ENCODE data around the gene ZP2. TPM values are rescaled to one million over a fixed set of nuclear protein-coding genes. Genes with fewer than 3 reads are reported as not detected.

The ZP2 gene
- total and polyA plus RNA-seq, 9 of the 15 experiments (the other 6 are each of a cell fraction or from before 2014, with no cell fraction given): not detected

DNA sequence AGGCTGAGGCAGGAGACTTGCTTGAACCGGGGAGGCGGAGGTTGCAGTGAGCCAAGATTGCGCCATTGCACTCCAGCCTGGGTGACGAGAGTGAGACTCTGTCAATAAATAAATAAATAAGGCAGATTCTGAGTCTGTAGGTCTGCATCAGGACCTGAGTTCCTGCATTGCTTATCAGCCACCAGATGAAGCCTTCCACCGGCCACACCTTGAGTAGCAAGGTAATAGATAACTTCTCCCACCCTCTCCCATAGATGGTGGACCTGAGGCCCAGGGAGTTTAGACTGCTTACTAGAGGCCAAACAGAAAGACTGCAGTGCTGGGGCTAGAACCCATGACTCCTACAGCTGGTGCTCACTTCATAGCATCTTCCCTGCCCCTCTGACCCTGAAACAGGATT lies 22.1 kb downstream of the ZP2 start:
- Histone ChIP-seq H3K4me2 (ENCODE audit: insufficient read depth, low read length) (no peak overlapping the region), H3K9me3 (replicated peaks; ENCODE audit: control insufficient read depth, insufficient read depth, low read depth, low read length) (no peaks in the 10 kb centered on the region), H3K9me1 (ENCODE audit: control insufficient read depth, insufficient read depth, low read length) (no peaks in the 10 kb centered on the region), H3K27ac (ENCODE audit: extremely low read depth, low read depth, low read length) (no peak overlapping the region), H3K36me3 (ENCODE audit: control insufficient read depth, insufficient read depth, low read length) (no peaks in the 10 kb centered on the region), H3K27me3 (ENCODE audit: control insufficient read depth in 2 of 2, insufficient read depth in 2 of 2, low read length in 2 of 2) (peaks cover 2 to 6% of the 10 kb centered on the region in 2 experiments; a peak in 2 of 5 replicates), H3K4me1 (replicated peaks in 1 of 2; ENCODE audit: control insufficient read depth in 2 of 2, insufficient read depth in 2 of 2, low read length in 2 of 2) (peaks cover 5 to 8% of the 10 kb centered on the region in 2 experiments; a peak in 3 of 5 replicates), H2AFZ (ENCODE audit: low read depth, low read length) (no peak overlapping the region), H3K9ac (ENCODE audit: insufficient read depth in 1 of 2, low read depth in 2 of 2, low read length in 2 of 2) (0 out of 4 replicates have a peak overlapping the region, but pooled peaks of 1 of the 2 experiments have one; percentile 3), H3K79me2 (ENCODE audit: control insufficient read depth, insufficient read depth, low read length) (no peaks in the 10 kb centered on the region), H4K20me1 (replicated peaks; ENCODE audit: control insufficient read depth, insufficient read depth, low read length) (peaks cover 3% of the 10 kb centered on the region; the same call in 1 of the 2 replicates), H3K4me3 (no peak overlapping the region)
- DNase-seq (ENCODE audit: extremely low read depth in 1 of 4, low spot score in 3 of 4) (peak in 1 of 4 experiments; percentile 18), ATAC-seq (peak; percentile 15; the same call in 2 of the 3 replicates), FAIRE-seq (no peak)
- CTCF ChIA-PET (ENCODE audit: low intra/inter-chr PET ratio): interaction anchor here (0.6 to 3.1 kb wide), 5 partner anchors 89 to 415 kb away, joined by 3 to 27 read pairs (median 4); partner anchors contain the start of gene CRYM
- WGBS (ENCODE audit: insufficient coverage, low coverage, missing lambda C conversion rate): 17% methylated on average over 5 of the region's 5 CpGs
- POLR2A ChIA-PET: interaction anchor here (0.8 to 1.5 kb wide), 3 partner anchors 11 to 111 kb away, joined by 3 to 6 read pairs (median 5); no protein-coding TSS in a partner anchor
- BruUV-seq (replicated peaks): no TSS peak
- TF ChIP-seq YY1 (IDR thresholded peaks at IDR 0.05; ENCODE audit: borderline replicate concordance in 1 of 3, control insufficient read depth in 1 of 3, extremely low read depth in 1 of 3, insufficient read depth in 3 of 3, insufficient read length in 1 of 3, insufficient replicate concordance in 2 of 3, low read depth in 1 of 3, low read length in 2 of 3) (no peak), BRF1 (IDR thresholded peaks at IDR 0.05; ENCODE audit: borderline replicate concordance, extremely low read depth, insufficient read length) (no peak), CEBPG (CRISPR knock-in tag; IDR thresholded peaks at IDR 0.05) (no peak), CEBPG (tag; conservative IDR thresholded peaks at IDR 0.05 in 1 of 2, IDR thresholded peaks at IDR 0.05 in 1 of 2) (0 out of 4 replicates have a peak, but pooled peaks of 1 of the 2 experiments have one; percentile 23)
- in situ Hi-C loops (cut with MboI) (loop anchor here (5.0 to 10.0 kb wide), 2 partner anchors 108 to 1505 kb away; no protein-coding TSS in a partner anchor), intact Hi-C loops (cut with micrococcal nuclease) (loop anchor here (2.0 to 10.0 kb wide), 2 partner anchors 89 to 1135 kb away; partner anchors contain the start of gene CRYM)
